ENCODE results near the gene ETNPPL.

The ETNPPL gene

DNA sequence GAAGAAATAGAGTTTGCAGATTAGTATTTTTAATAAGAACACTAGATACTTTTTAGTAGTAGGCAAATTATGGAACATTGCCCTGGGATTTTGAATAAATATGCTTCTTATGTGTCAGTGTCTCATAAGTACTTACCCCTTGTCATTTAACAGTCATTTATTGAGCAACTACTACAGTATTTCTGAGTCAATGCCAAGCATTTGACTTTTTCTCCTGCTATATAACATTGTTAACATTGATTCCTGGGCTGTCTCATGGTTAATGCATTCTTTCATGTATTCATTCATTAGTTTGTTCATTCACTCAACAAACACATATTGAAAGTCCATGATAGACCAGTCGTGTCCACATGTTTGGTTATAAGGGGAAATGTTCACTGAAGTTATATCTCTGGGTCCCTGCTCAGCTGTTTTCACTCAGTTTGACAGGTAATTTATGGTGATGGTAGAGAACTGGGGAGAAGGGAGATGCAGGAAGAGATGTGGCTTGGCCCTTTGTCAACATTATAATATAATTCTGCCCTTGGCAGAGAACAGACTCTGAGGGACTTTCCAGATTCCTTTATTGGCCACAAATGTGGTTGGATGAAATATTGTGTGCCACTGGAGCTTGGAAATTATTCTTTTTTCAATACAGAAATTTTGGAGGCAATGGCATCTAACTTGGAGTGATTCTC, 62.6 kb downstream of the ETNPPL start:
- DNase-seq (ENCODE audit: low read depth, low spot score): no peak

DNA sequence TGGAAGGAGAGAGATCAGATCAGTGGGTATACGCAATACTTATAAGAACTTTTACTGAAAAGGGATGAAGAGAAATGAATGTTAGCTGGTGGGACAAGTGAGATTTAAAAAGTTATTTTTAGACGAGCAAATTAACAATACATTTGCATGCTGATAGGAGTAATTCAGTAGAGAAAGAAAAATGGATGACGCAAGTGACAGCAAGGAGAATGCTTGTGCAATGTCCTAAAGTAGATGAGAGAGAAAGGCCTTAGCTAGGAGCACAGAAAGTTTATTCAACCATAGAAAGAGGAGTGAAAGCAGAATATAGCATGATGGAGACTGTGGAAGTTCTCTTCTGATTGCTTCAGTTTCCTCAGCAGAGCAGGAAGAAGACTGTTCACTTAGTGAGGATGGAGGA, 66.7 kb downstream of the ETNPPL start:
- no peak for DNase-seq (ENCODE audit: low read depth, low spot score)

DNA sequence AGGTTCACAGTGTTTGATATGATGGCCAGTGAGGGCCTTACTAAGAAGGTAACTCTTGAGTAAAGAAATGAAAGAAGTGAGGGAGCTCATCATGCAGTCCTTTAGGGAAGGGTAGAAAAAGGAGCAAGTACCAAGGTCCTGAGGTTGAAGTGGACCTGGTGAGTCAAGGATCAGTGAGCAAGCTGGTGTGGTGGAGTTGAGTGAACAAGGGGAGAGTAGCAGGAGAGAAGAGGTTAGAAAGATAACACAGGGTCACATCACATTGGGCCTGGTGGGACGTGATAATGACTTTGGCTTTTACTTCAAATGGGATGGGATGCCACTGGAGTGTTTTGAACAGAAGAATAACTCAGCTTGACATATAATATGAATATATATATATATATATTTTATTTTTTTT, 67.8 kb downstream of the ETNPPL start:
- no peak for DNase-seq (ENCODE audit: low read depth, low spot score)

DNA sequence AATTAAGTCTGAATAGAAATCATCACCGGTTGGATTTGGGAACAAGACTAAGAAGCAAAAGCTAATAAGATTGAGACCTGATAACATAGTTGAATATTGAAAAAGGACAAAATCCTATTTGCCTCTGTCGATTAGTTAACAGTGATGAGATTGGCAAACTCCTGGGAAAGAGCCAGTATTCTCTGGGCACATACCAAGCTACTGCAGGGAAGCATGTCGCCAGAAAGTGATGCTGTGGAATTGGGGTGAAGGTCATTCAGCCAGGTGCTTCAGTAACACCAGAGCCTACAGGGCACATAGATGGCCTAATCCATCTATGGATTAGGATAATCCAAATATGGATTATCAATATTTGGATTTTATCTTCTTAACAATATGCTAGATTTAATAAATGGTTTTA, 68.4 kb downstream of the ETNPPL start:
- no peak for DNase-seq (ENCODE audit: low read depth, low spot score)

DNA sequence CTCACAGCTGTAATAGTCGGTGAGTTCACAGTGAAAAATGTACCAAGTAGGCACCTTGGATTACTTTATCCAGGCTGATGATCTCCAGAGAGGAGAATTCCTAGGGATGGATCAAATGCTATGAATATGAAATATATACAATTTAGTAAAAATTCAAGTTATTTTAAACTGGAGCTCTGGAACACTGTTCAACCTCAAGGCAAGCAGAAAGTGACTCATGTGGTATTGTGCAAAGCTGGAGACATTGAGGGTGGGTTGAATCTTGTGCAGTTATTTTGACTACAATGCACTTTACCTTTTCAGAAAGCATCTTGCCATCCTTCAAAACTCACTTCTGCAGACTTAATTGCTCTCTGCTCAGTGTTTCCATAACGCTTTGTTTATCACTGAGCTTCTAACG, 69.0 kb downstream of the ETNPPL start:
- DNase-seq (ENCODE audit: low read depth, low spot score): no peak

DNA sequence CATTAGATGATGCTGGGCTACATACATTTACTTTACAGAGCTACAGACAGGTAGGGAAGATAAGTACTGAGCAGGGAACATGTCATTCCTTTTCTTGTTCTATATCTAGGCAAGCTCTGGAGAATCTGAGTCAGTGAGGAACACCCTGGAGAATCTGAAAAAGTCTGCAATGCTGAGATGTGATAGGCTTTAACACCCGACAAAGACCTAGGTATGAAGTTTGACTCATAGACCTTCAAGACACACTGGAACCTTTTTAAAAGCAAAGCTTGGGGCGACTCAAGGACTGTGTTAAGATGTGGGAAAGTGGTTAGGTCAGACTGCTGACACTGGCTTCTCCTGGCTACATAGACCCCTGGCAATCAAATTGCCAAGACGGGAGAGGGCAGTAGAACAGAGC, 69.6 kb downstream of the ETNPPL start:
- DNase-seq (ENCODE audit: low read depth, low spot score): no peak

Data from ELF-1 (cell line).